IMR-90 (cell line): ENCODE measurements around the gene TWSG1.

Experiments used
- BHLHE40 ChIP-seq: fragments of 150-350 bp; IDR thresholded peaks from 2 replicates; pipeline ENCODE4 v1.6.1; 2016; ENCODE audit warnings: mild to moderate bottlenecking, low read depth, low read length
- CEBPB ChIP-seq: IDR thresholded peaks from 2 replicates; pipeline ENCODE4 v1.6.1; 2012; ENCODE audit warnings: low read depth, low read length, improper control_type of control experiment
- CHD1 ChIP-seq: IDR thresholded peaks from 2 replicates; pipeline ENCODE4 v1.6.1; 2012; ENCODE audit warnings: low read depth, low read length, improper control_type of control experiment
- FOS ChIP-seq: fragments of 150-350 bp; IDR thresholded peaks from 2 replicates; pipeline ENCODE4 v1.6.1; 2016; ENCODE audit warnings: low read depth, low read length
- MAFK ChIP-seq: IDR thresholded peaks from 2 replicates; pipeline ENCODE4 v1.6.1; 2012; ENCODE audit warnings: low read depth, low read length, improper control_type of control experiment
- MXI1 ChIP-seq: IDR thresholded peaks from 2 replicates; pipeline ENCODE4 v1.6.1; 2012; ENCODE audit warnings: low read depth, mild to moderate bottlenecking, low read length, moderate library complexity, borderline replicate concordance
- NFE2L2 ChIP-seq: fragments of 150-350 bp; IDR thresholded peaks from 2 replicates; pipeline ENCODE4 v1.6.1; 2016; ENCODE audit warnings: low read depth, mild to moderate bottlenecking, low read length
- POLR2A ChIP-seq: IDR thresholded peaks from 2 replicates; pipeline ENCODE4 v1.6.1; 2012; ENCODE audit warnings: mild to moderate bottlenecking, low read depth, low read length
- RAD21 ChIP-seq: IDR thresholded peaks from 2 replicates; pipeline ENCODE4 v1.6.1; 2012; ENCODE audit warnings: low read length, improper control_type of control experiment
- TF ChIP-seq, protein P1 (sequence below): conservative IDR thresholded peaks from 2 replicates; pipeline ENCODE4 v1.5.1; 2012; ENCODE audit warnings: mild to moderate bottlenecking, low read depth, low read length, improper control_type of control experiment
- TF ChIP-seq, protein P2 (sequence below): fragments of 150-350 bp; IDR thresholded peaks from 2 replicates; pipeline ENCODE4 v1.6.1; 2017; ENCODE audit warnings: mild to moderate bottlenecking, antibody characterized with exemption, low read length, low read depth

DNA sequence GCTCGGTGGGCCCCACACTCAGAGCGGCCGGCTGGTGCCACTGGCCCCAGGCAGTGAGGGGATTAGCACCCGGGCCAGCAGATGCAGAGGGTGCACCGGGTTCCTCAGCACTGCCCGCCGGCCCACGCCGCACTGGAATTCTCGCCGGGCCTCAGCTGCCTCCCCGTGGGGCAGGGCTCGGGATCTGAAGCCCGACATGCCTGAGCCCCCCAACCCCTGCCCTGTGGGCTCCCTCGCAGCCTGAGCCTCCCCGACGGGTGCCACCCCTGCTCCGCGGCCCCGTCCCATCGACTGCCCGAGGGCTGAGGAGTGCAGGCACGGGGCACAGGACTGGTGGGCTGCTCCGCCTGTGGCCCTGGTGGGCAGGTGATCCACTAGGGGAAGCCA is 37.6 kb upstream of the TWSG1 start:
- TF ChIP-seq, protein P1, sequence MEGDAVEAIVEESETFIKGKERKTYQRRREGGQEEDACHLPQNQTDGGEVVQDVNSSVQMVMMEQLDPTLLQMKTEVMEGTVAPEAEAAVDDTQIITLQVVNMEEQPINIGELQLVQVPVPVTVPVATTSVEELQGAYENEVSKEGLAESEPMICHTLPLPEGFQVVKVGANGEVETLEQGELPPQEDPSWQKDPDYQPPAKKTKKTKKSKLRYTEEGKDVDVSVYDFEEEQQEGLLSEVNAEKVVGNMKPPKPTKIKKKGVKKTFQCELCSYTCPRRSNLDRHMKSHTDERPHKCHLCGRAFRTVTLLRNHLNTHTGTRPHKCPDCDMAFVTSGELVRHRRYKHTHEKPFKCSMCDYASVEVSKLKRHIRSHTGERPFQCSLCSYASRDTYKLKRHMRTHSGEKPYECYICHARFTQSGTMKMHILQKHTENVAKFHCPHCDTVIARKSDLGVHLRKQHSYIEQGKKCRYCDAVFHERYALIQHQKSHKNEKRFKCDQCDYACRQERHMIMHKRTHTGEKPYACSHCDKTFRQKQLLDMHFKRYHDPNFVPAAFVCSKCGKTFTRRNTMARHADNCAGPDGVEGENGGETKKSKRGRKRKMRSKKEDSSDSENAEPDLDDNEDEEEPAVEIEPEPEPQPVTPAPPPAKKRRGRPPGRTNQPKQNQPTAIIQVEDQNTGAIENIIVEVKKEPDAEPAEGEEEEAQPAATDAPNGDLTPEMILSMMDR, result no peak
- TF ChIP-seq MAFK (no peak), BHLHE40 (no peak), NFE2L2 (no peak), POLR2A (no peak), CHD1 (no peak), CEBPB (no peak), RAD21 (no peak), MXI1 (no peak), FOS (no peak)
- TF ChIP-seq, protein P2, sequence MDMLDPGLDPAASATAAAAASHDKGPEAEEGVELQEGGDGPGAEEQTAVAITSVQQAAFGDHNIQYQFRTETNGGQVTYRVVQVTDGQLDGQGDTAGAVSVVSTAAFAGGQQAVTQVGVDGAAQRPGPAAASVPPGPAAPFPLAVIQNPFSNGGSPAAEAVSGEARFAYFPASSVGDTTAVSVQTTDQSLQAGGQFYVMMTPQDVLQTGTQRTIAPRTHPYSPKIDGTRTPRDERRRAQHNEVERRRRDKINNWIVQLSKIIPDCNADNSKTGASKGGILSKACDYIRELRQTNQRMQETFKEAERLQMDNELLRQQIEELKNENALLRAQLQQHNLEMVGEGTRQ, result no peak
